ENCODE measurements around the gene ELP2.
"Not testable (repeated sequence)": the region's sequence is repeated elsewhere in the genome, so short reads cannot be mapped to it uniquely, and the experiment has no call there.

ELP2 gene

GRCh38 chr18:36152781-36153180 lies 23.1 kb downstream of the ELP2 start:
- TF ChIP-seq POLR2A (IDR thresholded peaks at IDR 0.05; ENCODE audit: low read depth, low read length) (no peak), SPI1 (IDR thresholded peaks at IDR 0.05; ENCODE audit: low read depth, low read length) (no peak), POLR2AphosphoS5 (IDR thresholded peaks at IDR 0.05; ENCODE audit: low read depth, low read length) (no peak), POU2F2 (IDR thresholded peaks at IDR 0.05; ENCODE audit: low read depth, low read length) (no peak), TAF1 (IDR thresholded peaks at IDR 0.05; ENCODE audit: low read depth, low read length) (no peak)
- no peak for DNase-seq (ENCODE audit: insufficient read length, low spot score)
- FAIRE-seq: no peak

GRCh38 chr18:36153203-36153602 lies 23.5 kb downstream of the ELP2 start:
- FAIRE-seq: no peak
- TF ChIP-seq SPI1 (IDR thresholded peaks at IDR 0.05; ENCODE audit: low read depth, low read length): no peak
- TF ChIP-seq POLR2A (IDR thresholded peaks at IDR 0.05; ENCODE audit: low read depth, low read length): no peak
- TF ChIP-seq POU2F2 (IDR thresholded peaks at IDR 0.05; ENCODE audit: low read depth, low read length): no peak
- no peak for TF ChIP-seq TAF1 (IDR thresholded peaks at IDR 0.05; ENCODE audit: low read depth, low read length)
- TF ChIP-seq POLR2AphosphoS5 (IDR thresholded peaks at IDR 0.05; ENCODE audit: low read depth, low read length): no peak
- no peak for TF ChIP-seq PAX5 (IDR thresholded peaks at IDR 0.05; ENCODE audit: insufficient read depth, low read length, severe bottlenecking)
- DNase-seq (ENCODE audit: insufficient read length, low spot score): no peak

GRCh38 chr18:36153771-36154170 lies 24.1 kb downstream of the ELP2 start:
- TF ChIP-seq POU2F2 (IDR thresholded peaks at IDR 0.05; ENCODE audit: low read depth, low read length): no peak
- no peak for TF ChIP-seq SPI1 (IDR thresholded peaks at IDR 0.05; ENCODE audit: low read depth, low read length)
- TF ChIP-seq POLR2A (IDR thresholded peaks at IDR 0.05; ENCODE audit: low read depth, low read length): no peak
- no peak for TF ChIP-seq PAX5 (IDR thresholded peaks at IDR 0.05; ENCODE audit: insufficient read depth, low read length, severe bottlenecking)
- no peak for TF ChIP-seq TAF1 (IDR thresholded peaks at IDR 0.05; ENCODE audit: low read depth, low read length)
- TF ChIP-seq POLR2AphosphoS5 (IDR thresholded peaks at IDR 0.05; ENCODE audit: low read depth, low read length): no peak
- no peak for FAIRE-seq
- DNase-seq (ENCODE audit: insufficient read length, low spot score): no peak

GRCh38 chr18:36155851-36156757 lies 26.4 kb downstream of the ELP2 start:
- DNase-seq (ENCODE audit: insufficient read length, low spot score) (no peak), FAIRE-seq (no peak)
- TF ChIP-seq TAF1 (IDR thresholded peaks at IDR 0.05; ENCODE audit: low read depth, low read length): no peak
- no peak for TF ChIP-seq POU2F2 (IDR thresholded peaks at IDR 0.05; ENCODE audit: low read depth, low read length)
- no peak for TF ChIP-seq POLR2AphosphoS5 (IDR thresholded peaks at IDR 0.05; ENCODE audit: low read depth, low read length)
- no peak for TF ChIP-seq POLR2A (IDR thresholded peaks at IDR 0.05; ENCODE audit: low read depth, low read length)
- TF ChIP-seq SPI1 (IDR thresholded peaks at IDR 0.05; ENCODE audit: low read depth, low read length): no peak
- TF ChIP-seq PAX5 (IDR thresholded peaks at IDR 0.05; ENCODE audit: insufficient read depth, low read length, severe bottlenecking): no peak

- no peak for FAIRE-seq
- DNase-seq (ENCODE audit: insufficient read length, low spot score): no peak
- TF ChIP-seq SPI1 (IDR thresholded peaks at IDR 0.05; ENCODE audit: low read depth, low read length) (no peak), POLR2AphosphoS5 (IDR thresholded peaks at IDR 0.05; ENCODE audit: low read depth, low read length) (no peak), TAF1 (IDR thresholded peaks at IDR 0.05; ENCODE audit: low read depth, low read length) (no peak)
Observed at GRCh38 chr18:36157441-36157840, 27.7 kb downstream of the ELP2 start.

- no peak for DNase-seq (ENCODE audit: insufficient read length, low spot score)
- TF ChIP-seq POLR2AphosphoS5 (IDR thresholded peaks at IDR 0.05; ENCODE audit: low read depth, low read length) (no peak), POU2F2 (IDR thresholded peaks at IDR 0.05; ENCODE audit: low read depth, low read length) (no peak), TAF1 (IDR thresholded peaks at IDR 0.05; ENCODE audit: low read depth, low read length) (no peak), POLR2A (IDR thresholded peaks at IDR 0.05; ENCODE audit: low read depth, low read length) (no peak), PAX5 (IDR thresholded peaks at IDR 0.05; ENCODE audit: insufficient read depth, low read length, severe bottlenecking) (no peak), SPI1 (IDR thresholded peaks at IDR 0.05; ENCODE audit: low read depth, low read length) (peak; percentile 86)
- peak; percentile 79 for FAIRE-seq
Observed at GRCh38 chr18:36158266-36158867, 28.7 kb downstream of the ELP2 start.

GRCh38 chr18:36160959-36161371 lies 31.3 kb downstream of the ELP2 start:
- TF ChIP-seq PAX5 (IDR thresholded peaks at IDR 0.05; ENCODE audit: insufficient read depth, low read length, severe bottlenecking) (no peak), POU2F2 (IDR thresholded peaks at IDR 0.05; ENCODE audit: low read depth, low read length) (no peak), POLR2AphosphoS5 (IDR thresholded peaks at IDR 0.05; ENCODE audit: low read depth, low read length) (no peak), TAF1 (IDR thresholded peaks at IDR 0.05; ENCODE audit: low read depth, low read length) (no peak), POLR2A (IDR thresholded peaks at IDR 0.05; ENCODE audit: low read depth, low read length) (no peak), SPI1 (IDR thresholded peaks at IDR 0.05; ENCODE audit: low read depth, low read length) (no peak)
- FAIRE-seq (no peak), DNase-seq (ENCODE audit: insufficient read length, low spot score) (no peak)

GRCh38 chr18:36162981-36163380 lies 33.3 kb downstream of the ELP2 start:
- FAIRE-seq: no peak
- TF ChIP-seq POLR2A (IDR thresholded peaks at IDR 0.05; ENCODE audit: low read depth, low read length): no peak
- DNase-seq (ENCODE audit: insufficient read length, low spot score): no peak

GRCh38 chr18:36167692-36168218 lies 38.1 kb downstream of the ELP2 start:
- FAIRE-seq (no peak), DNase-seq (ENCODE audit: insufficient read length, low spot score) (no peak)
- TF ChIP-seq SPI1 (IDR thresholded peaks at IDR 0.05; ENCODE audit: low read depth, low read length) (no peak), TAF1 (IDR thresholded peaks at IDR 0.05; ENCODE audit: low read depth, low read length) (no peak), POLR2A (IDR thresholded peaks at IDR 0.05; ENCODE audit: low read depth, low read length) (no peak), PAX5 (IDR thresholded peaks at IDR 0.05; ENCODE audit: insufficient read depth, low read length, severe bottlenecking) (no peak), POLR2AphosphoS5 (IDR thresholded peaks at IDR 0.05; ENCODE audit: low read depth, low read length) (no peak), POU2F2 (IDR thresholded peaks at IDR 0.05; ENCODE audit: low read depth, low read length) (no peak)

- DNase-seq (ENCODE audit: insufficient read length, low spot score); FAIRE-seq: not testable (repeated sequence)
Observed at GRCh38 chr18:36168296-36168695, 38.6 kb downstream of the ELP2 start.

Measured in GM12891 (cell line).